Stimulated activated CD8-positive, alpha-beta memory T cell treated with anti-CD3 and anti-CD28 coated beads, Interleukin-12 subunit alpha, Interleukin-12 subunit beta, amount 100 ng/mL, for 24 hours (primary cell): Measurements from ENCODE around the gene PRPF38A.

ENCODE experiments used
- DNase-seq: peaks from one replicate; pipeline ENCODE4 v3.0.0-alpha.2; 2020; ENCODE audit errors: extremely low read depth

Gene PRPF38A

DNA sequence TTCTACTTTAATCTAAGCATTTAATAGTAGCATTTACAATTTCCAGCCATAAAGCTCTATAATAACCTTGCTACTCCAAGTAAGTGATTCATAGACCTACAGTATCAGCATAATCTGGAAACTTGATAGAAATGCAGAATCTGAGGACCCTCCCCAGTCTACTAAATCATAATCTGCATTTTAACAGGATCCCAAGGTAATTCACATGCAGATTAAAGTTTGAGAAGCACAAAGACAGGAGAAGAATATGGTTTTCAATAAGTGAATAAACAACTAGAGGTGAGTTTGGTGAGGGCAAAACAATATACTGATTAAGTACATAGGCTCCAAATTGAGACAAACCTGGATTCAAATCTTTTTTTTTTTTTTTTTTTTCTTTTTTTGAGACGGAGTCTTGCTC is 57.4 kb downstream of the PRPF38A start:
- no peak for DNase-seq

GRCh38 chr1:52463891-52464290 is 59.5 kb downstream of the PRPF38A start:
- no peak for DNase-seq

GRCh38 chr1:52469108-52469507 is 64.7 kb downstream of the PRPF38A start:
- DNase-seq, result no peak
